HG02870 (cell line): Measurements from ENCODE around the gene DNM3.

ENCODE experiments used
- ATAC-seq: cut with Tn5 transposase; IDR thresholded peaks from one replicate; pipeline ENCODE4 v1.9.1; 2021; ENCODE audit warnings: mild to moderate bottlenecking, moderate library complexity; ENCODE audit not compliant: unreplicated experiment

DNM3 gene

GRCh38 chr1:172135978-172136610, 294.8 kb downstream of the DNM3 start:
- no peak for ATAC-seq

GRCh38 chr1:172136925-172137324, 295.6 kb downstream of the DNM3 start:
- ATAC-seq = no peak

- no peak for ATAC-seq
Observed at GRCh38 chr1:172137703-172138454, 296.6 kb downstream of the DNM3 start.

- no peak for ATAC-seq
Observed at GRCh38 chr1:172138634-172139033, 297.3 kb downstream of the DNM3 start.

GRCh38 chr1:172139196-172139595, 297.9 kb downstream of the DNM3 start:
- ATAC-seq = no peak

- no peak for ATAC-seq
Observed at GRCh38 chr1:172140072-172140471, 298.8 kb downstream of the DNM3 start.

GRCh38 chr1:172140591-172140990, 299.3 kb downstream of the DNM3 start:
- no peak for ATAC-seq

GRCh38 chr1:172141341-172141881, 300.1 kb downstream of the DNM3 start:
- ATAC-seq = no peak

- no peak for ATAC-seq
Observed at GRCh38 chr1:172142324-172142723, 301.0 kb downstream of the DNM3 start.

- ATAC-seq = no peak
Observed at GRCh38 chr1:172143384-172144055, 302.2 kb downstream of the DNM3 start.

GRCh38 chr1:172144445-172145061, 303.3 kb downstream of the DNM3 start:
- ATAC-seq = no peak

- no peak for ATAC-seq
Observed at GRCh38 chr1:172145231-172145651, 303.9 kb downstream of the DNM3 start.

- ATAC-seq = no peak
Observed at GRCh38 chr1:172145656-172146055, 304.4 kb downstream of the DNM3 start.

GRCh38 chr1:172146141-172146850, 305.0 kb downstream of the DNM3 start:
- no peak for ATAC-seq

GRCh38 chr1:172147541-172147940, 306.2 kb downstream of the DNM3 start:
- no peak for ATAC-seq

GRCh38 chr1:172148213-172148612, 306.9 kb downstream of the DNM3 start:
- ATAC-seq = no peak

GRCh38 chr1:172148707-172149106, 307.4 kb downstream of the DNM3 start:
- ATAC-seq = no peak

GRCh38 chr1:172149346-172149745, 308.0 kb downstream of the DNM3 start:
- ATAC-seq = no peak

- peak; percentile 58 for ATAC-seq
Observed at GRCh38 chr1:172154551-172154950, 313.3 kb downstream of the DNM3 start.

- no peak for ATAC-seq
Observed at GRCh38 chr1:172155766-172156165, 314.5 kb downstream of the DNM3 start.

- no peak for ATAC-seq
Observed at GRCh38 chr1:172162236-172162635, 320.9 kb downstream of the DNM3 start.
